Activated CD4-positive, alpha-beta memory T cell treated with anti-CD3 and anti-CD28 coated beads, Interleukin-2, amount 10 ng/mL, durations not matched to agents 7 days and 5 days (primary cell): ENCODE measurements around the gene FRMPD4. TPM values are rescaled to one million over a fixed set of nuclear protein-coding genes. Genes with fewer than 3 reads are reported as not detected.

Experiments used
- CTCF ChIA-PET: fragments of 350-600 bp; sonication (Branson Sonifier 250); formaldehyde crosslinking; loops from one replicate; lab custom pipeline; 2021; ENCODE audit warnings: antibody characterized with exemption, inconsistent platforms; lab: Charles Lee
- POLR2A ChIA-PET: fragments of 350-600 bp; sonication (Branson Sonifier 250); formaldehyde crosslinking; loops from one replicate; lab custom pipeline; 2021; ENCODE audit warnings: antibody characterized with exemption; lab: Charles Lee
- DNase-seq: peaks from one replicate; pipeline ENCODE4 v3.0.0-alpha.2; 2020
- H3K27ac Mint-ChIP-seq: one replicate; pipeline ENCODE4 v1.8.0; 2021; ENCODE audit warnings: mild to moderate bottlenecking, mixed read lengths
- H3K27me3 Mint-ChIP-seq: one replicate; pipeline ENCODE4 v1.8.0; 2021; ENCODE audit warnings: mixed read lengths
- H3K36me3 Mint-ChIP-seq: one replicate; pipeline ENCODE4 v1.8.0; 2021; ENCODE audit warnings: low read depth, mixed read lengths
- H3K4me1 Mint-ChIP-seq: one replicate; pipeline ENCODE4 v1.8.0; 2021; ENCODE audit warnings: mixed read lengths
- H3K4me3 Mint-ChIP-seq: one replicate; pipeline ENCODE4 v1.8.0; 2021; ENCODE audit warnings: mild to moderate bottlenecking, mixed read lengths
- H3K9me3 Mint-ChIP-seq: one replicate; pipeline ENCODE4 v1.8.0; 2021; ENCODE audit warnings: mixed read lengths
- total RNA-seq, 2 experiments: library from RNA; stranded (reverse); gene quantifications; one replicate each; pipeline ENCODE4 v1.2.3, GENCODE V29; 2021

Gene FRMPD4
- total RNA-seq, 2 experiments from 2014 or later, result not detected

GRCh38 chrX:12771445-12772069 lies 633.3 kb downstream of the FRMPD4 start:
- peak; percentile 73 for DNase-seq
- Mint-ChIP-seq H3K9me3 (no peaks in the 10 kb centered on the region), H3K4me1 (peaks cover 6% of the 10 kb centered on the region), H3K36me3 (no peaks in the 10 kb centered on the region), H3K27me3 (peaks cover 22% of the 10 kb centered on the region), H3K4me3 (no peak overlapping the region), H3K27ac (no peak overlapping the region)
- CTCF ChIA-PET, result interaction anchor here (0.5 to 4.3 kb wide), 22 partner anchors 9 to 879 kb away, joined by 3 to 62 read pairs (median 5); partner anchors contain the start of gene PRPS2
- POLR2A ChIA-PET, result interaction anchor here (2.3 kb wide), 1 partner anchor 20 kb away, joined by 14 read pairs; the partner anchor contains the start of gene PRPS2
